ENCODE measurements around the gene IMMP2L.

The IMMP2L gene

GRCh38 chr7:111038185-111038584, 524.1 kb downstream of the IMMP2L start:
- TF ChIP-seq POLR2AphosphoS5 (IDR thresholded peaks at IDR 0.05; ENCODE audit: low read depth, low read length): no peak
- no peak for TF ChIP-seq FOXP2 (optimal IDR thresholded peaks at IDR 0.05; ENCODE audit: borderline replicate concordance, extremely low read depth, extremely low read length, insufficient read depth)
- no peak for TF ChIP-seq SIN3A (IDR thresholded peaks at IDR 0.05; ENCODE audit: borderline replicate concordance, insufficient read depth, low read length)
- TF ChIP-seq TAF1 (IDR thresholded peaks at IDR 0.05; ENCODE audit: borderline replicate concordance, insufficient read depth, low read length): no peak
- no peak for TF ChIP-seq REST (IDR thresholded peaks at IDR 0.05; ENCODE audit: insufficient read depth in 1 of 2, low read depth in 2 of 2, low read length in 2 of 2)

- TF ChIP-seq SIN3A (IDR thresholded peaks at IDR 0.05; ENCODE audit: borderline replicate concordance, insufficient read depth, low read length) (no peak), FOXP2 (optimal IDR thresholded peaks at IDR 0.05; ENCODE audit: borderline replicate concordance, extremely low read depth, extremely low read length, insufficient read depth) (no peak), REST (IDR thresholded peaks at IDR 0.05; ENCODE audit: insufficient read depth in 1 of 2, low read depth in 2 of 2, low read length in 2 of 2) (no peak), POLR2AphosphoS5 (IDR thresholded peaks at IDR 0.05; ENCODE audit: low read depth, low read length) (no peak), TAF1 (IDR thresholded peaks at IDR 0.05; ENCODE audit: borderline replicate concordance, insufficient read depth, low read length) (no peak)
These were observed 530.4 kb downstream of the IMMP2L start for GRCh38 chr7:111031916-111032315.

- TF ChIP-seq FOXP2 (optimal IDR thresholded peaks at IDR 0.05; ENCODE audit: borderline replicate concordance, extremely low read depth, extremely low read length, insufficient read depth) (no peak), POLR2AphosphoS5 (IDR thresholded peaks at IDR 0.05; ENCODE audit: low read depth, low read length) (no peak), SIN3A (IDR thresholded peaks at IDR 0.05; ENCODE audit: borderline replicate concordance, insufficient read depth, low read length) (no peak), REST (IDR thresholded peaks at IDR 0.05; ENCODE audit: insufficient read depth in 1 of 2, low read depth in 2 of 2, low read length in 2 of 2) (no peak), TAF1 (IDR thresholded peaks at IDR 0.05; ENCODE audit: borderline replicate concordance, insufficient read depth, low read length) (no peak)
These were observed 532.0 kb downstream of the IMMP2L start for GRCh38 chr7:111030336-111030735.

- TF ChIP-seq POLR2AphosphoS5 (IDR thresholded peaks at IDR 0.05; ENCODE audit: low read depth, low read length): no peak
These were observed 532.6 kb downstream of the IMMP2L start for GRCh38 chr7:111029574-111030251.

- no peak for TF ChIP-seq FOXP2 (optimal IDR thresholded peaks at IDR 0.05; ENCODE audit: borderline replicate concordance, extremely low read depth, extremely low read length, insufficient read depth)
- TF ChIP-seq SIN3A (IDR thresholded peaks at IDR 0.05; ENCODE audit: borderline replicate concordance, insufficient read depth, low read length): no peak
- no peak for TF ChIP-seq TAF1 (IDR thresholded peaks at IDR 0.05; ENCODE audit: borderline replicate concordance, insufficient read depth, low read length)
- no peak for TF ChIP-seq POLR2AphosphoS5 (IDR thresholded peaks at IDR 0.05; ENCODE audit: low read depth, low read length)
These were observed 533.1 kb downstream of the IMMP2L start for GRCh38 chr7:111029141-111029572.

GRCh38 chr7:111027396-111027795, 534.9 kb downstream of the IMMP2L start:
- TF ChIP-seq REST (IDR thresholded peaks at IDR 0.05; ENCODE audit: insufficient read depth in 1 of 2, low read depth in 2 of 2, low read length in 2 of 2): no peak
- TF ChIP-seq POLR2AphosphoS5 (IDR thresholded peaks at IDR 0.05; ENCODE audit: low read depth, low read length): no peak
- TF ChIP-seq SIN3A (IDR thresholded peaks at IDR 0.05; ENCODE audit: borderline replicate concordance, insufficient read depth, low read length): no peak
- TF ChIP-seq FOXP2 (optimal IDR thresholded peaks at IDR 0.05; ENCODE audit: borderline replicate concordance, extremely low read depth, extremely low read length, insufficient read depth): no peak
- TF ChIP-seq TAF1 (IDR thresholded peaks at IDR 0.05; ENCODE audit: borderline replicate concordance, insufficient read depth, low read length): no peak
